ENCODE measurements around the gene ZCCHC2. TPM values are rescaled to one million over a fixed set of nuclear protein-coding genes. Genes with fewer than 3 reads are reported as not detected.

The ZCCHC2 gene
- total RNA-seq, 1 experiment from 2014 or later: 11.5 TPM

- TF ChIP-seq, protein P1, sequence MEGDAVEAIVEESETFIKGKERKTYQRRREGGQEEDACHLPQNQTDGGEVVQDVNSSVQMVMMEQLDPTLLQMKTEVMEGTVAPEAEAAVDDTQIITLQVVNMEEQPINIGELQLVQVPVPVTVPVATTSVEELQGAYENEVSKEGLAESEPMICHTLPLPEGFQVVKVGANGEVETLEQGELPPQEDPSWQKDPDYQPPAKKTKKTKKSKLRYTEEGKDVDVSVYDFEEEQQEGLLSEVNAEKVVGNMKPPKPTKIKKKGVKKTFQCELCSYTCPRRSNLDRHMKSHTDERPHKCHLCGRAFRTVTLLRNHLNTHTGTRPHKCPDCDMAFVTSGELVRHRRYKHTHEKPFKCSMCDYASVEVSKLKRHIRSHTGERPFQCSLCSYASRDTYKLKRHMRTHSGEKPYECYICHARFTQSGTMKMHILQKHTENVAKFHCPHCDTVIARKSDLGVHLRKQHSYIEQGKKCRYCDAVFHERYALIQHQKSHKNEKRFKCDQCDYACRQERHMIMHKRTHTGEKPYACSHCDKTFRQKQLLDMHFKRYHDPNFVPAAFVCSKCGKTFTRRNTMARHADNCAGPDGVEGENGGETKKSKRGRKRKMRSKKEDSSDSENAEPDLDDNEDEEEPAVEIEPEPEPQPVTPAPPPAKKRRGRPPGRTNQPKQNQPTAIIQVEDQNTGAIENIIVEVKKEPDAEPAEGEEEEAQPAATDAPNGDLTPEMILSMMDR (conservative IDR thresholded peaks at IDR 0.05; ENCODE audit: low read depth, low read length): no peak
- no peak for TF ChIP-seq EZH2 (IDR thresholded peaks at IDR 0.05; ENCODE audit: borderline replicate concordance, low read depth, low read length, poor library complexity, severe bottlenecking)
- peak overlapping the region; percentile 88 for H3K4me3 ChIP-seq (ENCODE audit: low read depth, low read length, poor library complexity, severe bottlenecking)
- H3K36me3 ChIP-seq (ENCODE audit: insufficient read depth, low read length, poor library complexity, severe bottlenecking): no peaks in the 10 kb centered on the region
- H3K27ac ChIP-seq (ENCODE audit: low read depth, low read length, poor library complexity, severe bottlenecking): peak overlapping the region; percentile 83
- H3K9me3 ChIP-seq (ENCODE audit: low read depth, low read length, poor library complexity, severe bottlenecking): no peaks in the 10 kb centered on the region
- no peaks in the 10 kb centered on the region for H3K27me3 ChIP-seq (replicated peaks; ENCODE audit: insufficient read depth, low read depth, low read length, poor library complexity)
- peak; percentile 75 for DNase-seq (ENCODE audit: low spot score)
- ChIA-PET POLR2A (ENCODE audit: low non-redundant PET) (no interaction called here), CTCF (no interaction called here)
- no TSS peak for BruUV-seq (replicated peaks)
- peaks cover 17% of the 10 kb centered on the region for H3K4me1 ChIP-seq (ENCODE audit: insufficient read depth, low read length, poor library complexity, severe bottlenecking)
- intact Hi-C loops (cut with micrococcal nuclease; ENCODE audit: unreplicated experiment): no loop called here
Measured at GRCh38 chr18:62526098-62527025, 3.5 kb downstream of the ZCCHC2 start.

DNA sequence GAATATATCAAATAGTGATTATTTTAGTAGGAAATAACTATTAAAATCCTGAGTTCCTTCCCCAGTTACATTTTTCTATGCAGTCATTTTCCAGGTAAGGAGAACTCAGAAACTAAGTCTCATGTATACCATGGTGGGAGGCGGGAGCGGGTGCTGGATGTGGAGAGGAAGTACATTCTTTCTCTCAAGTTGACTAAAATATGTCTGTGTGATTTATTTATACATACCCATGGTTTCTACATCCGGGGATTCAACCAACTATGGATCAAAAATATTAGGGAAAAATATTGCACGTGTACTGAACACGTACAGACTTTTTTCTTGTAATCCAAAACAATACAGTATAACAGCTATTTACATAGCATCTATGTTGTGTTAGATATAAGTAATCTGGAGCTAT is 6.8 kb downstream of the ZCCHC2 start:
- intact Hi-C loops (cut with micrococcal nuclease; ENCODE audit: unreplicated experiment): no loop called here
- H3K4me1 ChIP-seq (ENCODE audit: insufficient read depth, low read length, poor library complexity, severe bottlenecking): peaks cover 11% of the 10 kb centered on the region
- ChIA-PET POLR2A (ENCODE audit: low non-redundant PET) (no interaction called here), CTCF (no interaction called here)
- no peak overlapping the region for H3K4me3 ChIP-seq (ENCODE audit: low read depth, low read length, poor library complexity, severe bottlenecking)
- no peak for DNase-seq (ENCODE audit: low spot score)
- TF ChIP-seq, protein P1 (conservative IDR thresholded peaks at IDR 0.05; ENCODE audit: low read depth, low read length): no peak
- TF ChIP-seq EZH2 (IDR thresholded peaks at IDR 0.05; ENCODE audit: borderline replicate concordance, low read depth, low read length, poor library complexity, severe bottlenecking): no peak
- no peaks in the 10 kb centered on the region for H3K27me3 ChIP-seq (replicated peaks; ENCODE audit: insufficient read depth, low read depth, low read length, poor library complexity)
- H3K27ac ChIP-seq (ENCODE audit: low read depth, low read length, poor library complexity, severe bottlenecking): no peak overlapping the region
- BruUV-seq (replicated peaks): no TSS peak
- H3K9me3 ChIP-seq (ENCODE audit: low read depth, low read length, poor library complexity, severe bottlenecking): no peaks in the 10 kb centered on the region
- H3K36me3 ChIP-seq (ENCODE audit: insufficient read depth, low read length, poor library complexity, severe bottlenecking): no peaks in the 10 kb centered on the region

GRCh38 chr18:62531078-62531477 is 8.3 kb downstream of the ZCCHC2 start:
- ChIA-PET CTCF (no interaction called here), POLR2A (ENCODE audit: low non-redundant PET) (no interaction called here)
- Histone ChIP-seq H3K9me3 (ENCODE audit: low read depth, low read length, poor library complexity, severe bottlenecking) (no peaks in the 10 kb centered on the region), H3K36me3 (ENCODE audit: insufficient read depth, low read length, poor library complexity, severe bottlenecking) (no peaks in the 10 kb centered on the region), H3K27me3 (replicated peaks; ENCODE audit: insufficient read depth, low read depth, low read length, poor library complexity) (no peaks in the 10 kb centered on the region), H3K4me3 (ENCODE audit: low read depth, low read length, poor library complexity, severe bottlenecking) (no peak overlapping the region), H3K4me1 (ENCODE audit: insufficient read depth, low read length, poor library complexity, severe bottlenecking) (peaks cover 6% of the 10 kb centered on the region), H3K27ac (ENCODE audit: low read depth, low read length, poor library complexity, severe bottlenecking) (no peak overlapping the region)
- DNase-seq (ENCODE audit: low spot score): no peak
- no peak for TF ChIP-seq EZH2 (IDR thresholded peaks at IDR 0.05; ENCODE audit: borderline replicate concordance, low read depth, low read length, poor library complexity, severe bottlenecking)
- TF ChIP-seq, protein P1 (conservative IDR thresholded peaks at IDR 0.05; ENCODE audit: low read depth, low read length): no peak
- intact Hi-C loops (cut with micrococcal nuclease; ENCODE audit: unreplicated experiment): no loop called here
- BruUV-seq (replicated peaks): no TSS peak
